ENCODE results near the gene ZSWIM7.
"Not testable (repeated sequence)": the region's sequence is repeated elsewhere in the genome, so short reads cannot be mapped to it uniquely, and the experiment has no call there.

ZSWIM7 gene

GRCh38 chr17:15998031-15998562 is 1.4 kb downstream of the ZSWIM7 start:
- no peak for DNase-seq

GRCh38 chr17:15996322-15996721 is 3.2 kb downstream of the ZSWIM7 start:
- no peak for DNase-seq

GRCh38 chr17:15981646-15982580 is 17.6 kb downstream of the ZSWIM7 start:
- DNase-seq = no peak

- DNase-seq = peak in 1 of 2 experiments; percentile 39
Observed at GRCh38 chr17:15981208-15981607, 18.3 kb downstream of the ZSWIM7 start.

GRCh38 chr17:15979013-15979412 is 20.5 kb downstream of the ZSWIM7 start:
- not testable (repeated sequence) for DNase-seq

- no peak for DNase-seq
Observed at GRCh38 chr17:15978606-15979005, 20.9 kb downstream of the ZSWIM7 start.

- no peak for DNase-seq
Observed at GRCh38 chr17:15977894-15978293, 21.6 kb downstream of the ZSWIM7 start.

- DNase-seq = no peak
Observed at GRCh38 chr17:15973834-15974233, 25.7 kb downstream of the ZSWIM7 start.

- DNase-seq = no peak
Observed at GRCh38 chr17:15973016-15973415, 26.5 kb downstream of the ZSWIM7 start.

GRCh38 chr17:15972497-15972951 is 27.0 kb downstream of the ZSWIM7 start:
- no peak for DNase-seq

- no peak for DNase-seq
Observed at GRCh38 chr17:15971882-15972281, 27.6 kb downstream of the ZSWIM7 start.

- no peak for DNase-seq
Observed at GRCh38 chr17:15971098-15971678, 28.3 kb downstream of the ZSWIM7 start.

GRCh38 chr17:15970500-15970899 is 29.0 kb downstream of the ZSWIM7 start:
- no peak for DNase-seq

- DNase-seq = no peak
Observed at GRCh38 chr17:15969463-15969862, 30.0 kb downstream of the ZSWIM7 start.

GRCh38 chr17:15967706-15968399 is 31.7 kb downstream of the ZSWIM7 start:
- DNase-seq = no peak

- DNase-seq = no peak
Observed at GRCh38 chr17:15966879-15967248, 32.6 kb downstream of the ZSWIM7 start.

- DNase-seq = no peak
Observed at GRCh38 chr17:15966183-15966878, 33.2 kb downstream of the ZSWIM7 start.

- DNase-seq = no peak
Observed at GRCh38 chr17:15965528-15965927, 34.0 kb downstream of the ZSWIM7 start.

- DNase-seq = no peak
Observed at GRCh38 chr17:15963670-15964110, 35.8 kb downstream of the ZSWIM7 start.

- DNase-seq = no peak
Observed at GRCh38 chr17:15958484-15958854, 41.0 kb downstream of the ZSWIM7 start.

GRCh38 chr17:15957608-15958307 is 41.7 kb downstream of the ZSWIM7 start:
- no peak for DNase-seq

- peak; percentile 38 to 52 for DNase-seq
Observed at GRCh38 chr17:15957206-15957605, 42.3 kb downstream of the ZSWIM7 start.

Measured in activated CD4-positive, alpha-beta T cell treated with anti-CD3 and anti-CD28 coated beads, Interleukin-2, amount 50 U/mL, for 48 hours (primary cell).